Peyer's patch (tissue), 4 donors: ENCODE measurements around the gene LMF1. TPM values are rescaled to one million over a fixed set of nuclear protein-coding genes. Genes with fewer than 3 reads are reported as not detected.
A peak's percentile ranks its signal among the peaks of the same experiment; 100 is the strongest.
"Not testable (repeated sequence)": the region's sequence is repeated elsewhere in the genome, so short reads cannot be mapped to it uniquely, and the experiment has no call there.

Experiments
- DNase-seq, 3 donors: peaks; one replicate each; pipeline ENCODE4 v3.0.0-alpha.2; 2017 to 2019
- H3K27ac ChIP-seq, 4 donors: fragments of 200-600 bp; sonication (generic); one replicate each; pipeline ENCODE4 v1.5.1; 2016 to 2019
- H3K27me3 ChIP-seq, 2 donors: fragments of 200-600 bp; sonication (generic); one replicate each; pipeline ENCODE4 v1.5.1; 2019
- H3K36me3 ChIP-seq, 3 donors: fragments of 200-600 bp; sonication (generic); one replicate each; pipeline ENCODE4 v1.5.1; 2016 to 2019
- H3K4me1 ChIP-seq, 4 donors: fragments of 200-600 bp; sonication (generic); one replicate each; pipeline ENCODE4 v1.5.1; 2016 to 2019
- H3K4me3 ChIP-seq, 4 donors: fragments of 200-600 bp; sonication (generic); 1 replicate in 3 of 4; 2 replicates in 1 of 4; pipeline ENCODE4 v1.5.1; 2016 to 2019; ENCODE audit warnings: mild to moderate bottlenecking in 1 of 4
- H3K9me3 ChIP-seq, 4 donors: fragments of 200-600 bp; sonication (generic); one replicate each; pipeline ENCODE4 v1.5.1; 2016 to 2019; ENCODE audit warnings: mild to moderate bottlenecking in 1 of 4
- POLR2A ChIP-seq, 2 donors: fragments of 450-650 bp; IDR thresholded peaks; one replicate each; pipeline ENCODE4 v1.5.1; 2017; ENCODE audit warnings: antibody characterized with exemption in 2 of 2, mild to moderate bottlenecking in 2 of 2, moderate library complexity in 2 of 2
- total RNA-seq, 4 donors: library from RNA; depleted of rRNA; stranded (reverse); fragments of >200 nt; gene quantifications; one replicate each; pipeline ENCODE4 v1.1.0, GENCODE V29; 2016
- TF ChIP-seq, protein P1 (sequence below), 6 experiments: fragments of 450-650 bp in 4 of 6; fragments of 200-600 bp in 2 of 6; sonication (generic) in 1 of 6; IDR thresholded peaks; one replicate each; pipeline ENCODE4 v1.5.1; 2017 to 2019; ENCODE audit warnings: antibody characterized with exemption in 6 of 6, mild to moderate bottlenecking in 3 of 6, moderate library complexity in 1 of 6

Gene LMF1
- total RNA-seq, 4 donors from 2014 or later: 16.3 to 85.4 (median 54.6) TPM

DNA sequence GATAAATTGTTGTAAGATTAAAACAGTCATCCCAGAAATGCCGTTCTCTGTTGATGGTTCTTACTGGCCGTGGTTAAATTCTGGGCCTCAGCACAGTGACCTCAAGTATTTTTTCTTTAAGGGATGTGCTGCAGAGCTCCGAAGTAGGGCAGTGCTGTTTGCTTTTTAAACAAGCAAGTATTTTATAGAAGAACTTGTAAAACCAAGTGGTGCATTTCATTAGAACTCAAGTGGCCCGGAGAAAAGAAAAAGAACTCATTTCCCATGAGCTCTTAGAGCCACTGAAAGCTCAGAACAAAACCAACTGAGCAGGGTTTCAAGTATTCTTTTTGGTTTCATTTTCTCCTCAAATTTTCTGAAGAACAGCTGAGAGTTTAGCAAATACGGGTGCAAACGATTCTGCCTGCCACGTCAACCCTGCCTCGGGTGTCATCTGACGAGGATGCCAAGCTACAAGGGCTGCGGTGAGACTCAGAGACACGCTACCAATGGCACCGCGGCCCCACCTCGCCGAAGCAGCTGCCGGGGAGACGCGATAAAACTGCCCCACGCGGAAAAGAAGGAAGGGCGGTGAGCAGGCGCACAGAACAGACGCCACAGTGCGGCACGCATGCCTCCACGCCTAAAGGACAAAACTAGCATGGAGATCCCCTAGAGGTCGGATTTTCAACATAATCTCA, 6.3 kb downstream of the LMF1 start:
- TF ChIP-seq, protein P1, sequence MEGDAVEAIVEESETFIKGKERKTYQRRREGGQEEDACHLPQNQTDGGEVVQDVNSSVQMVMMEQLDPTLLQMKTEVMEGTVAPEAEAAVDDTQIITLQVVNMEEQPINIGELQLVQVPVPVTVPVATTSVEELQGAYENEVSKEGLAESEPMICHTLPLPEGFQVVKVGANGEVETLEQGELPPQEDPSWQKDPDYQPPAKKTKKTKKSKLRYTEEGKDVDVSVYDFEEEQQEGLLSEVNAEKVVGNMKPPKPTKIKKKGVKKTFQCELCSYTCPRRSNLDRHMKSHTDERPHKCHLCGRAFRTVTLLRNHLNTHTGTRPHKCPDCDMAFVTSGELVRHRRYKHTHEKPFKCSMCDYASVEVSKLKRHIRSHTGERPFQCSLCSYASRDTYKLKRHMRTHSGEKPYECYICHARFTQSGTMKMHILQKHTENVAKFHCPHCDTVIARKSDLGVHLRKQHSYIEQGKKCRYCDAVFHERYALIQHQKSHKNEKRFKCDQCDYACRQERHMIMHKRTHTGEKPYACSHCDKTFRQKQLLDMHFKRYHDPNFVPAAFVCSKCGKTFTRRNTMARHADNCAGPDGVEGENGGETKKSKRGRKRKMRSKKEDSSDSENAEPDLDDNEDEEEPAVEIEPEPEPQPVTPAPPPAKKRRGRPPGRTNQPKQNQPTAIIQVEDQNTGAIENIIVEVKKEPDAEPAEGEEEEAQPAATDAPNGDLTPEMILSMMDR (IDR thresholded peaks at IDR 0.05): no peak
- TF ChIP-seq POLR2A (IDR thresholded peaks at IDR 0.05): no peak
- no peaks in the 10 kb centered on the region for H3K36me3 ChIP-seq
- H3K4me1 ChIP-seq: peaks cover 0 to 2% (median under 1%) of the 10 kb centered on the region in 4 donors
- no peaks in the 10 kb centered on the region for H3K27me3 ChIP-seq
- no peak overlapping the region for H3K27ac ChIP-seq
- H3K9me3 ChIP-seq: no peaks in the 10 kb centered on the region
- DNase-seq: no peak
- peak overlapping the region in 1 of 4 donors; percentile 21 for H3K4me3 ChIP-seq

DNA sequence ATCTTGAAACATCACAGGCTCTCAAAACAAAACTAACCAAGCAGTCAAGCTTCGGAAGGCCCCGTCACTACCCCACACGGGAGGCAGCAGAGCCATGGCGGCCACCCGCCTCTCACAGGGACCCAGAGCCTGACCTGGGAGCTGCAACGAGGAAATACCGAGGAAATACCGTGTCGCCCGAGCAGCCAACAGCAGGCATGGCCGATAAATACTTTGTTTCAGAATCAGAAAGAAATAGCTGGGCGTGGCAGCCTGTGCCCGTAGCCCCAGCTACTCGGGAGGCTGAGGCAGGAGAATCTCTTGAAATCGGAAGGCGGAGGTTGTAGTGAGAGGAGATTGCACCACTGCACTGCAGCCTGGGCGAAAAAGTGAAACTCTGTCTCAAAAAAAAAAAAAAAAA, 6.9 kb downstream of the LMF1 start:
- no peaks in the 10 kb centered on the region for H3K4me1 ChIP-seq
- H3K9me3 ChIP-seq: no peaks in the 10 kb centered on the region
- DNase-seq: no peak
- peak overlapping the region in 1 of 4 donors; percentile 21 for H3K4me3 ChIP-seq
- no peaks in the 10 kb centered on the region for H3K27me3 ChIP-seq
- peak overlapping the region in 1 of 4 donors; percentile 39 for H3K27ac ChIP-seq
- TF ChIP-seq, protein P1 (IDR thresholded peaks at IDR 0.05): no peak
- no peak for TF ChIP-seq POLR2A (IDR thresholded peaks at IDR 0.05)
- H3K36me3 ChIP-seq: no peaks in the 10 kb centered on the region

DNA sequence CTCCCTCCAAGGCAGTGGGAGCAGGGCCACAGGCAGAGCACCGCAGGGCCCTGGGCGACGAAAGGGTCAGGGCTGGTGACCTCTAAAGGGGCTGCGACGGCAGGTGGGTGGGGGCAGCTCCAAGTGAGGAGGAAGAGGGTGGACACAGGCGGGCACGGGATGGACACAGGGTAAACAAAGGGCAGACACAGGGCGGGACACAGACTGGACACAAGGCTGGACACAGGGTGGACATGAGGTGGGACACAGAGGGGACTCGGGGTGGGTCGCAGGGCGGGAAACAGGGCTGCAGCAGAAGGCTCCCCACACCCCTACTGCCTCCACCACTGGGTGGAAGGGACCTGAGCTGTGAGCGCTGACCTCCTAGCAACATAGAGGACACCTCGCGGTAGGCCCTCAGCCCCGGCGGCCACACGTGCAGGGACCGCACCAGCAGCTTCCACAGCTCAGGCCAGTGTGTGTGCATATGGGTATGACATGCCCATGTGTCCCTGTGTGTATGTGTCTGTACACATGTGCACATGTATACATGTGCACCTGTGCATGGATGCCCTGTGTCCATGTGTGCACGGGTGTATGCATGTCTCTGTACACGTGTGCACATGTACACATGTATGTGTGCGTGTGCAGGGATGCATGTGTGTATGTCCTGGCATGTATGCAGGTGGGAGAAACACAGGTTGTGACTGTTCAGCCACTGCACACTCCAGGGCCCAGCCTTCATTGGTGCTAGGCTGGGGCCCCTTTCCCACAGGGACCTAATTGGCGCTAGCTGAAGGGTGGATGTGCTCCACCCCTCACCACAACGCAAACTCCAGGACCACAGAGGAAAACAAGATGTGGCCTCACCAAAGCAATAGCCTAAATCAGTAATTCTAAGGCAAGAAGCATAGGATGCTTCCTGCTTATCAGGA, 7.6 kb downstream of the LMF1 start:
- no peak overlapping the region for H3K27ac ChIP-seq
- no peaks in the 10 kb centered on the region for H3K27me3 ChIP-seq
- H3K36me3 ChIP-seq: no peaks in the 10 kb centered on the region
- no peak for TF ChIP-seq POLR2A (IDR thresholded peaks at IDR 0.05)
- TF ChIP-seq, protein P1 (IDR thresholded peaks at IDR 0.05): no peak
- H3K9me3 ChIP-seq: no peaks in the 10 kb centered on the region
- DNase-seq: no peak
- H3K4me3 ChIP-seq: no peak overlapping the region
- H3K4me1 ChIP-seq: no peaks in the 10 kb centered on the region

DNA sequence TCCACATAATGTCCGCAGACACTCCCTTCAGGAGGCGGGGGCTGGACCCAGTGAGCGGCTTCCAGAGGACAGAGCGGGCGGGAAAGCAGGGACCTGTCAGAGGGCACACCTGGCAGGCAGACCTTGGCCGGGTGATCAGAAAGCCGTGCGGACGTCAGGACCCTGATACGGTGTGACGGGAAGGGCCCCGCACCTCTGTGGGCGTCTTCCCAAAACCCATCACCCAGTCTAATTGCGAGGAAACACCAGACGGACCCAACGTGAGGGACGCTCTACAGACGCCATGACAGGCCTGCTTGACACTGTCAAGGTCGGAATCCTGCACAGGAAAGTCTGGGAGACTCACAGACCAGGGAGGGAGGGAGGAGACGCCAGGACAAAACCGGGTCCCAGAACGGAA, 8.4 kb downstream of the LMF1 start:
- no peak overlapping the region for H3K4me3 ChIP-seq
- no peak overlapping the region for H3K27ac ChIP-seq
- no peaks in the 10 kb centered on the region for H3K27me3 ChIP-seq
- no peak for DNase-seq
- TF ChIP-seq, protein P1 (IDR thresholded peaks at IDR 0.05): no peak
- no peak for TF ChIP-seq POLR2A (IDR thresholded peaks at IDR 0.05)
- H3K36me3 ChIP-seq: no peaks in the 10 kb centered on the region
- H3K9me3 ChIP-seq: no peaks in the 10 kb centered on the region
- H3K4me1 ChIP-seq: no peaks in the 10 kb centered on the region

DNA sequence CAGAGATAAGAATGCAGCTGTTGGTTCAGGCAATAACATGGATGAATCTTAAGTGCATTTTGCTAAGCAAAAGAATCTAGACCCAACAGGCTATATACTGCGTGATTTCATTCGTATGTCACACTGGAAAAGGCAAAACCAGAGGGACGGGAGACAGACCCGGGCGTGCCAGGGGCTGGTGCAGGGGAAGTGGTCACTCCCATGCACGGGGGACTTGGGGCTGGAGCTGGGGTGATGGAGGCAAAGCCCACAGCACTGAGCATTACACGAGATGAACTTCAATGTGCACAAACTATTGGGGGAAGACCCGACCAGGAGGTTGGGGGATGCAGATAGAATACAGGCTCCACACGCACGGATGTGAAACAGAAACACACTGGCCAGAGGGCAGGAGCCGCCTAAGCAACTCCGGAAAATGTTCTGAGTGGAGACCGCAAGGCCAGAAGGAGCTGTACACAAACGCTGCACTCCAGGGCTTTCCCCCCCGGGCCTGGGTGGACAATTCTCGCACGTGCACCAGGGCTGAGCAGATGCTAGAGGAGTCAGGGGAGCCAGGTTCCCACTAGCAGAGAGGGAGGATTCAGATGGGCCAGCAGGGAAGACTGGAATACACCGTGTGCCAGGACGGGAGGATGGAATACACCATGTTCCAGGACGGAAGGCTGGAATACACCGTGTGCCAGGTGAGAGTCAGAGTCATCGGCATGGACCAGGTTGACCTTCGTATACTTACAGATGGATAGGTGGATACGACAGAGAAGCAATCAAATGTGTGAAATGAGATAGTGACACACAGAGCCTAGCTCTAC, 11.3 kb downstream of the LMF1 start:
- Histone ChIP-seq H3K27ac (no peak overlapping the region), H3K36me3 (peaks cover 0 to under 1% (median 0%) of the 10 kb centered on the region in 3 donors), H3K4me3 (no peak overlapping the region), H3K4me1 (no peaks in the 10 kb centered on the region), H3K9me3 (no peaks in the 10 kb centered on the region), H3K27me3 (no peaks in the 10 kb centered on the region)
- DNase-seq: no peak
- TF ChIP-seq POLR2A (IDR thresholded peaks at IDR 0.05): no peak
- TF ChIP-seq, protein P1 (IDR thresholded peaks at IDR 0.05): no peak

DNA sequence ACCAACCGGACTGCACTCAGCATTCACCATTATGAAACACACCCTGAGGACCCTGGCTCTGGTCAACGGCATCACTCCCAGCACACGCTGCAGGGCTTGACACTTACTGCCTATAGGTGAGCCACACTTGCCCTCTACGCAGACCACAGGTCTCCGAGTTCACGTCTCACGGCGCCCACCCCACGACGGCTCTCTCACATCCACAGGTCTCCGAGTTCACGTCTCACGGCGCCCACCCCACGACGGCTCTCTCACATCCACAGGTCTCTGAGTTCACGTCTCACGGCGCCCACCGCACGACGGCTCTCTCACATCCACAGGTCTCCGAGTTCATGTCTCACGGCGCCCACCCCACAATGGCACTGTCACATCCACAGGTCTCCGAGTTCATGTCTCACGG, 15.0 kb downstream of the LMF1 start:
- not testable (repeated sequence) for H3K27me3 ChIP-seq, H3K4me1 ChIP-seq, H3K4me3 ChIP-seq, H3K9me3 ChIP-seq, H3K27ac ChIP-seq, DNase-seq
- peaks cover 0 to 20% (median 0%) of the 10 kb centered on the region in 3 donors for H3K36me3 ChIP-seq

DNA sequence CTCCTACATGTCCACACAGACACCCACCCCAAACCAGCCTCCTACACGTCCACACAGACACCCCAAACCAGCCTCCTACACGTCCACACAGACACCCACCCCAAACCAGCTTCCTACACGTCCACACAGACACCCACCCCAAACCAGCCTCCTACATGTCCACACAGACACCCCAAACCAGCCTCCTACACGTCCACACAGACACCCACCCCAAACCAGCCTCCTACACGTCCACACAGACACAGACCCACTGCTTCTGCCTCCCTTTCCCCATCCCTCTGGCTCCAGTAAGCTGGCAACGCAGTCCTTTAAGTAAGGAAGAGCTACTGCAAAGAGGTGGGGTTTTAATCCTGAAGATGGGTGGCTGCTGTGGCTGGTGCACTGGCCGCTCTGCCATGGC, 17.0 kb downstream of the LMF1 start:
- H3K9me3 ChIP-seq, H3K27ac ChIP-seq, H3K4me1 ChIP-seq, H3K27me3 ChIP-seq, DNase-seq, H3K4me3 ChIP-seq: not testable (repeated sequence)
- H3K36me3 ChIP-seq: peaks cover 0 to 20% (median 0%) of the 10 kb centered on the region in 3 donors
